Embryonic facial prominence (tissue), 1 donor: Measurements from ENCODE around the gene SPOCK1.

ENCODE experiments used
- DNase-seq: peaks from one replicate; pipeline ENCODE4 v3.0.0-alpha.2; 2016; ENCODE audit errors: extremely low spot score

Gene SPOCK1

DNA sequence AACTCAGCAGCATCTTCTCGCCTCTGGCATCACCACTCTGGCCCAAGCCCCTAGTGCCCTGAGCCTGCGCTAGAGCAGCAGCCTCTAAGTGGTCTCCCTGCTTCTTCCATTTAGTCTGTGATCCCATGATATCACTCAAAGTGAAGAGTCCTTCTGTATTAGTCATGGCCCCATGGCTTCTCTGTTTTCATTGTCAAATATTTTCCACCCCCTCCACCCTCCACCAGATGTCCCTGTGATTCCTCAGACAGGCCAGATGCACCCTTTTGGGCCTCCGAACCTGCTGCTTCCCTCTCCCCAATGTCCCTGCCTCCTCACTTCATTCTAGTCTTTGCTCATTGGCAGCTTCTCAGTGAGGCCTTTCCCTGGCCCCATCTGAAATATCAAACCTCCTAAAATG is 299.2 kb downstream of the SPOCK1 start:
- DNase-seq, result no peak

DNA sequence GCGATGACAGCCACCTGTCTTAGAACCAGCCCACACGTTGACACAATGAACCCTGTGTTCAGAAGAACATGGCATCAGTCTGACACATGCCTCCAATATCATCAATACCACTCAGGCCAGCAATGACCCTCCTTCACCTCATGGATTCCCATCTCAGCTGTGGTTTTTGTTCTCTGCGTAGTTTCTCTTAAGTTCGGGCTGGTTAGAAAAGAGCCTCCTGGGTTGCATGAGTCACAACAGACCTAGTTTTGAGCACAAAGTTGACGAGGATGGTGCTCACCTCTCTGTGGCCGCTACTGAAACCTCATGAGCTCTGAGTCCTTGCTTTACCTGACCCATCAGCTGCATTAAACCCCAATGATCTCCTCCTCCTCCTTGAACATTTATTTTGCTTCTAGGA is 299.9 kb downstream of the SPOCK1 start:
- DNase-seq, result no peak

DNA sequence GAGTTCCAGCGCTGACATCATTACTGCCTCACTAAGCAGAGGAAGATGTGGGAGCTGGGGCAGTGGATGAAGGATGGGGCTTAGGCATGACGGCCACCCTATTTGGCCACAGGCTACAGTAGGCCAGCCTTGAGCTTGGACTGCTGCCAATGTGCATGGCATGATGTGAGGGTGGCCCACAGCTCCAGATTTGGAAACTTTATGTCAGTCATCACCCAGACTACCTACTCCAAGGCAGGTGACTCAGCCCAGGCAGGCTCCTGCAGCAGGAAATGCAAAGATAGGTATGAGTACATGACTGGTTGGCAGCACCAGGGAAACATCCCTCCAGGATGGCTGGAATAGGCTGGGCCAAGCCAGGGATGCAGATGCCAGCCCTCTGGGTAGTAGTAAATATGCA is 303.6 kb downstream of the SPOCK1 start:
- no peak for DNase-seq

DNA sequence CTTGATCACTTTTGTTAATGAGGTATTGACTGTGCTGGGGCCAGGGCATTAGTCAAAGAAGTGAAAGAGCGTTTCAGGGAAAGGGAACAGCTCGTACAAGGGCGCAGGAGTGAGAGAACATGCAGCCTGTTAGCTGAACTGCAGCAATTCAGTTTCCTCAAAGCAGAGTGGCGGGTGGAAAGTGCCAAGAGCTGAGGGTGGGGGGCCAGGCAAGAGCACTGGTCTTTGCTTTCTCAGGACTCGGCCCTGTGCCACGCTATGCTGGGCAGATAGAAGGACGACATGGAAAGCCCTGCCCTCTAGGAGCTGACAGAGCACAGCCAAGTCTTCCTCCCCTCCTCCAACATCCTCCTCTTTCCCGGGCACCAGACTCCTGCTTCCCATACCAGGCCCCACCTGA is 304.8 kb downstream of the SPOCK1 start:
- DNase-seq, result no peak

DNA sequence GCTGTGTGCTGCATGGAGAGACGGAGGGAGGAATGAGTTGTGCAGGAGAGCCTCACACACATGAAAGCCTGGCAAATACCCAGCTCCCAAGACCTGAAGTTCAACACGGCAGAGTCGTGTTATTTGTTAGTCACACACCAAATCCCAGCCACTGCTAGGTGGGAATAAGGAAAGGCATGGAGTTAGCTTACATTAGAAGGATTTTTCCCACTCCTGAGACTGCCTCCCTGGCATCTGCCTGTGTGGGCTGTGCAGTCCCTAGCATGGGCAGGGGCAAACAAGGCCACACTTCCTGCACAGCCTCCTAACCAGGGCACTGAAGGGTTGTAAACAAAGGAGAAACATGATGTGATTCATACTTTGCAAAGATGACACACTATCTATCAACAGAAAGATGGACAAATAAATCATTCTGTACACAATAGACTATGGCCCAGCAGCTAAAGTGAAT is 306.8 kb downstream of the SPOCK1 start:
- no peak for DNase-seq

DNA sequence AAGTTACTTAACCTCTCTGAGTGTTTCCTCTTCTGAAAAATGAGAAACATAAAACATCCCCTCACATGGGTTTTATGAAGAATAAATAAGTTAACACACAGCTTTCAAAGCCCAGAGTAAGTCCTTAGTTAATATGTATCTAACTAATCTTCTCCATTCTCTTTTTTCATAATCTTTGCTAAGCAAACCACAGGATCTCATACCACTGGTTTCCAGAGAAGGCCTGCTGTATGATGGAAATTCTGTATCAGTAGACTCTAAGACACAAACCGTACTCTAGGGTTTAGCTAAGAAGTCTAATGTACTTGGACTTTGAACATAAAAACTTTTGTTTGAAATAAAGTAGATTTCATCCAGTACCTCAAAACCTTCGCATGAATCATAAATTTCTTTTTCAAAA is 307.9 kb downstream of the SPOCK1 start:
- DNase-seq, result no peak

DNA sequence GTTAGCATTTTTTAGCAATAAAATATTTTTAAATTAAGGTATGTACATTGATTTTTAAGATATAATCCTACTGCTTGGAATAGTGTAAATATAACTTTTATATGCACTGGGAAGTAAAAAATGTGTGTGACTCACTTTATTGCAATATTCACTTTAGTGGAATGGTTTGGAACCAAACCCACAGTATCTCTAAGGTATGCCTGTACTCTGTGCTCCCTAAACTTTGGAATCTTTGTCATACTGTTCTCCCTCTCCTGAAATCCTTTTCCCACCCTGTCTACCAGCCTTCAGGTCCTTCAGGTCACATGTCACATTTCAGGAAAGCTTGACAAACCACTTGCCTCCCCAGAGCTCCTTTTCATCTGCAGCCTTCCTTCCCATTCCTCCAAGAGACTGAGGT is 308.7 kb downstream of the SPOCK1 start:
- DNase-seq, result no peak

DNA sequence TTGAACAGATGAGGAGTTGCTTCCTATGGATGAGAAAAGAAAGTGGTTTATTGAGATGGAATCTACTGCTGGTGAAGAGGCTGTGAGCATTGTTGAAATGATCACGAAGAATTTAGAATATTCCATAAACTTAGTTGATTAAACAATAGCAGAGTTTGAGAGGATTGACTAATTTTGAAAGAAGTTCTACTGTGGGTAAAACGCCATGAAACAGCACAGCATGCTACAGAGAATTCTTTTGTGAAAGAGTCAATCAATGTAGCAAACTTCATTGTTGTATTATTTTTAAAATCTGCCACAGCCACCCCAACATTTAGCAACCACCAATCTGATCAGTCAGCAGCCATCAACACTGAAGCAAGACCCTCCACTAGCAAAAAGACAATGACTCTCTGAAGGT is 309.1 kb downstream of the SPOCK1 start:
- DNase-seq, result no peak

DNA sequence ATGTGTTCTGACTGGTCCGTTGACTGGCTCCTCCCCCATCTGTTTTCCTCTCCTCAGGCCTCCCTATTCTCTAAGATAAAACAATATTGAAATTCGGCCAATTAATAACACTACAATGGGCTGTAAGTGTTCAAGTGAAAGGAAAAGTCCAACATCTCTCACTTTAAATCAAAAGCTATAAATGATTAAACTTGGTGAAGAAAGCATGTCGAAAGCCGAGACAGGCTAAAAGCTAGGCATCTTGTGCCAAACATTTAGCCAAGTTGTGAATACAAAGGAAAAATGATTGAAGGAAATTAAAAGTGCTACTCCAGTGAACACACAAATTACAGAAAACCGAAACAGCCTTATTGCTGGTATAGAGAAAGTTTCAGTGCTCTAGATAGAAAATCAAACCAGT is 310.6 kb downstream of the SPOCK1 start:
- DNase-seq, result no peak

DNA sequence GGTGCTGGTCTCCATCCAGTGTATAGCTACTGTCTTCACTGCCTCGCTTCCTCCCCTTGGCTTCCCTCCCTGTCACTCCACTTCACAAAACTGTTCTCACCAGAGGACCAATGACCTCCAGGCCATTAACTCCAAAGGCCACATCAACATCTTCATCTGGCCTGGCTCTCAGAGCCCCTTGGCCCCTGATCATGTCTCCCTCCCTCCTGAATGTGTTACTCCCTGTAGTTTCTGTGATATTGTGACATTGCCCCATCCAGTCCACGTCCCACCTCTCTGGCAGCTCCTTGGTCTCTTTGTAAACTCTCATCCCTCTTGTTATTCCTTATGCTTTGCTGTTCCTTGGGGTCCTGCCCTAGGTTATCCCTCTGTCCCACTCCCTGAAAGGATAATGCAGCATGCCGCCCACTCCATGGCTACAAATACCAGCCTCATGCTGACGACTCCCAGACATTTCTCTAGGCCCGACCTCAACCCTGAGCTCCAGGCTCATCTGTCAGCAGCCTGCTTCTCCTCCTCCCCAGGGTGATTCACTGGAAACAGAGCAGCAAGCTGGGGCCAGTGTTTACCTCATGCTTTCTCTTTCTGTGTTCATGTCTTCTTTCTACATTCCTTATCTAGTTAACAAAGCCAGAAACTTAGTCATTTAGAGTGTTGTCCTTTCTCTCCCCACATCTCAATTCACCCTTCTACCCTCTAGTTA is 312.2 kb downstream of the SPOCK1 start:
- no peak for DNase-seq

DNA sequence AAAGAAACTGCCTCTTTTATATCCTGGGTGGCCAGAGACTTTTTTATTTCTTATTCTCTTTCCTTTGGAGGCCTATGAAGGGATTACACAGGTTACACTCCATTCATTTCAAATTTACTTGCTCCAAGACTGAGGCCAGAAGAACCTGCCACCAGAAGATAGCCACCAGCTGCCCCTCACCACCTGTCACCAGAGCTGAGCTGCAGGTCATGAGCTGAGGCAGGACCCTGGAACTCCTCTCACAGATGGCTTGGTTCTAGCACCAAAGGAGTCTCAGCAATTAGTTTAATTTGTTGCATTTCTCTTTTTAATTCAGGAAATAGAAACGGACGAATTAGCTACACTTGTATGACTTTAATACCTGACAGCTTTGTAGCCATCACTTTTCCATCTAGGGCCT is 313.9 kb downstream of the SPOCK1 start:
- DNase-seq, result no peak

DNA sequence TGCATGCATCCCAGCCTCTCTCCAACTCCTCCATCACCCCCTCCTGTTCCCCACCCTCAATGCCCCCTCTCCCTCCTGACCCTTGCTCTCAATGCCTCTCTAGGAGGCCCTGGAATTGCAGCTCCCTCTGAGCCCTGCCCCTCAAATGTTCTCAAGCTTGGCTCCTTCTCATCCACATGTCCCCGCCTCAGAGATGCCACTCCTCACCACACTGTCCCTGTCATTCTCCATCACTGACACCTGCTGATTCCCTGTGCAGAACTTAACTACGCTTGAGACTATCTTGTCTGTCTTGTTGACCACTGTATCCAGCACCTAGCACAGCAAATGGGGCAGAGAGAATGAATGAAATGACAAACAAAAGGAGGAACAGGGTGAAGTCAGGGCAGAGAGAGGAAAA is 314.4 kb downstream of the SPOCK1 start:
- no peak for DNase-seq

DNA sequence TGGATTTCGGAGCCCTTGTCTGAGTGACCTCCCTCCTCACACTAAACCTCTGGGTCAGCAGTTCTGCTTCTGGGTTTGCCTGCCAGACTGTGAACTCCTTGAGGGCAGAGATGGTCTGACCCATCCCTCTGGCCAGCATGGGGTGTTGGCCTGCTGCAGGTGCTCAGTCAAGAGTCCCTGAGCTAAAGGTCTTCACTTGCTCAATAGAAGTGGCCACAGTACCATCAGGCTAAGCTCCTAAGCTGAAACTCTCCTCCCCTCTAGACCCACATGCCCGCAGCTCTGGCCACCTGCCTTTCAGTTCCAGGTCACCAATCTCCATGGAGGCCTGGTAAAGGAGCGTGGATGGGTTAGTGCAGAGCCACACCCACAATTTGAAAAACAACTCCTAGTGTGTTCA is 316.6 kb downstream of the SPOCK1 start:
- no peak for DNase-seq

DNA sequence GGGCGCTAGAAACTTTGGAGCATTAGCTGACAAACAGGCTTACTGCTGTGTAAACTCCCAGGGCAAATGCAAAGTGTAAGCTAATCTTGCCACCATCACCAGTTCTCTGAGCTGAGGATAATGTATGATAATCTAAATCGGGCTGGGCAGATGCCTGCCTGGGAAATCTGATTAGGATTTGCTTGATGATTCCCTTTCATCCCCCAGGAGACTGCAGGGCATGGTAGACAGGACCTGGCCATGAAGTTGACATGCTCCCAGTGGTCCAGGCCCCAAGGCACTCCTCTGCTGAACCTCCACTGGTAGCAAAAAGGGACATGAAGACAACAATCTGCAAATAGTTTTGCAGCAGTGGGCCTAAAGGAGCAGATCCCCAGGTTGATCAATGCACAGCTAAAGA is 317.5 kb downstream of the SPOCK1 start:
- DNase-seq, result no peak

DNA sequence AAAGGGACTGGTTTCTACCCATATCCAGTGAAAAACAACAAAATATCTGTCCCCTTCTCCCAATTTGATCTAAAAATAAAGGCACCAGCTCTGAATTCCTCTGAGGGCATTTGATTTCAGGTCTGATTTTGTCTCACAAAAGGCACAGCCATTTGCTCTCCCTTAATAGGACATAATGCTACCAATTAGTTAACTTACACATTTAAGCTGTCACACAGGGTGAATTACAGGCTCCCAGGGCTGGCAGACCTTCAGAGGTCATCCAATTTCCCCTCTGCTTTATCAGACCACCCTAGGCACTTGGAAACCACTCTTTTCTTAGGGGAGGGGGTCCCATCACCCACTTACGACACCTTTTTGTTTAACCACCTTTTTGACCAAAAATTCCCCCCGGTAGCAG is 319.9 kb downstream of the SPOCK1 start:
- no peak for DNase-seq

DNA sequence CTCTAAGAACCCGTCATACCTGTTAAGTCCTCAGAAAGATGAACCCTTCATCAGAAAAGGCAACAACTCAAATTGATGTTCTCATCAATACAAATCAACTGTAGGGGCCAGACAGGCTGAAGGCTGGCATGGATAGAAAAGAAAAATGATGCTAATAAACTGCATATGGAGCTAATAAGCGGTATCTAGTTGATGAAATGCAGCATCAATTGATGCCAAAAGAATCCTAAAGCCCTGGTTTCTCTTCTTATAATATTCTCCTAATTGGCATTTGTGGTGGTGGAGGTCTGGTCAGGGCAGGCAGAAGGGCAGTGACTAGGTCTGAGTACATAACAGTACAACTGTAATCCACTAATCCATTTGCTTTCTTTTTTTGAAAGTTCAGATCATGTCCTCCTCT is 322.5 kb downstream of the SPOCK1 start:
- DNase-seq, result no peak

DNA sequence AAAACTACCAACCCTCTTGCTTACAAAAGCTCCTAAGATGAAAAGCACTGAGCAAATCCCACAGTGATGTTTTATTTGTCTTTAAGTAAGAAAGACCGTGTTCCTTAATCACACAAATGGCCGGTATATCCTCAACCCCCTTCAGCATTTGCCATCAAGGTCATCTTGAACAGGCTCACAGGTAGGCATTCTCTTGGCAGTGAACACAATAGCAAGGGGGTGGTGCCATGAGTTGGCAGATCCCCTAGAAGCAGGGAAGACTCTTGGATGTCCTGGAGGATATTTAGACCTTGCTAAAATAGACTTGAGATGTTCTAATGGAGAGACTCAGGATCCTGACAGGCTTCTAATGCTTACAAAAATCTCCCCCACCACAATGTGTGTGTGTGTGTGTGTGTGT is 323.0 kb downstream of the SPOCK1 start:
- DNase-seq, result no peak

DNA sequence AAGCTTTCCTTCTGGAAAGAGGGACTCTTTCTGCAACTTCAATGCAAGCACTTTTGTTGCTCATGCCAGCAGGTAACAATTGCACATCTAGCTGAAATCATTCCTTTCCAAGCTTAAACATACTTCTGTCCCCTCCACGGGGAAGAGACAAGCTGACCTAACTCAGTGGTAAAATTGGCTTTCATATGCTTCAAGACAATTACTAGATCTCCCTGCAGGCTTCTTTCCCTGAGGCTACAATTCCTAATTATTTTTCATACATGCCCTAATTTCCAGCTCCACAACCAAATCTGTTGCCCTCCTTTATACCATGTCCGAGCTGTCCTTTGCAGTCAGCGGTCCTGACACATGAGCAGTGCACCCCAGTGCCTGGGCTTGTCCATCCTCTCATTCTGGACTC is 324.9 kb downstream of the SPOCK1 start:
- no peak for DNase-seq

DNA sequence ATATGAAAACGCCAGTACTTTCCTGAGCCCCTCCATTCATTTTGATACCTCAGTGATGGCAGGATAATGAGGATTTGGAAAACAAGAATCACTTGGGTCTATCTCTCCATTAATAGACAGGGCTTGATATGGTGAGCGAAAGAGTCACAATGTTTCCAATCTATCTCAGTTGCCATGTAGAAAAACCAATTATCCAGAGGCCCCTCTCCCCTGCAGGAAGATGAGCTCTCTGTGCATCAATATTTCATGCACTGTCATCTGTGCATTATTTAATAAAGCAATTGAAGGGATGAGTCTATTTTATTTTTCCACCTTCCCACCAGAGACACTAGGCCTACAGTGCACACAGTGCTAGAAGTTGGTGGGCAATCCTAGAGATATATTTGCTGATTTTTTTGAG is 326.9 kb downstream of the SPOCK1 start:
- DNase-seq, result no peak

DNA sequence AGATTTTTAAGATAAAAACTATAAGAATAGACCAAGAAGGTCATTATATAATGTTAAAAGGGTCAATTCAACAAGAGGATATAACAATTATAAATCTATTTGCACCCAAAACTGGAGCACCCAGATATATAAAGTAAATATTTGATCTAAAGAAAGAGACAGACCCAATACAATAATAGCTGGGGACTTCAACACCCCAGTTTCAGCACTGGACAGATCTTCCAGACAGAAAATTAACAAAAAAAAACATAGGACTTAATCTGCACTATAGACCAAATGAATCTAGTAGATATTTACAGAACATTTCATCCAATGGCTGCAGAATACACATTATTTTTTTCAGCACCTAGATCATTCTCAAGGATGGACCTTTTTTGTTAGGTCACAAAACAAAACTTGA is 331.9 kb downstream of the SPOCK1 start:
- DNase-seq, result no peak

DNA sequence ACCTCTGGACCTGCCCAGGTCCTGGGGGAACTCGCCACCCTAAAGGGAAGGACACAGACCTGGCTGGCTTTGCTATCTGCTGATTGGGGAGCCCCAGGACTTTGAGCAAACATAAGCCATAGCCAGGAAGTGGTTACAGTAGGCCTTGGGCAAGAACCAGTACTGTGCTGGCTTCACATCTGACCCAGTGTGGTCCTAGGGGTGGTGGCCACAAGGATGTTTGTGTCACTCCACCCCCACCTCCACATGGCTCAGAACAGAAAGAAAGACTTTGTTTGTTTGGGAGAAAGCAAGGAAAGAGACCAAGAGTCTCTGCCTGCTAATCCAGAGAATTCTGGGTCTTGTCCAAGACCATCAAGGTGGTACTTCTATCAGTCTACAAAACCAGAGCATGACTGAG is 334.2 kb downstream of the SPOCK1 start:
- no peak for DNase-seq

DNA sequence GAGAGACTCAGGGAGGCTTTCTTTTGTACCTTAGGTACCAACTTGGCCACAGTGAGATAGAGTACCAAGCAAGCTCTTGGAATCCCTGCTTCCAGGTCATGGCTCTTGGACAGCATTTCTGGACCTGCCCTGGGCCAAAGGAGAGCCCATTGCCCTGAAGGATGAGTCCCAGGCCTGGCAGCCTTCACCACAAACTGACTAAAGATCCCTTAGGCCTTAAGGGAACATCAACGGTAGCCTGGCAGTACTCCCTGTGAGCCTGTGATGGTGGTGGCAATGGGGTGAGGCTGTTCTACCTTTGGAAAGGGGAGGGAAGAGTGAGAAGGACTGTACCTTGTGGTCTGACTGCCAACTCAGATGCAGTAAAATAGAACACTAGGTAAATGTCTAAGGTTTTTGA is 334.6 kb downstream of the SPOCK1 start:
- no peak for DNase-seq

DNA sequence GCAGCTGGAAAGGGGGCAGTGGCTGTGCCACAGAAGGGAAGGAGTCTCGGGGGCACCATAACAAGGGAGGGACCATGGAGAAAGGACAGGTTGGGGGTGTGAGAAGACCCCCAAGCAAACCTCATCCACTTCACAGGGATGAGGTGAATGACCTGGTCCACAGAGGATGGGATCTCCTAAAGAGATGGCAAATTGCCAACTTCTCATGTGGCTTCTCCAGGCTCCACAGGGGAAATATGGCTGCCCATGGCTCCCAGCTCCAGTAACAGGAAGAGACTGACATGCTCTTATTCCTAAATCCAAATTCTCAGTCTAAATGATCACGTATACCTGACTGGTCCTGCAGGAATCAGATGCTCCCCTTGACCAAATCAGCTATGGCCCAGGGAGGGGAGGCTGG is 340.4 kb downstream of the SPOCK1 start:
- DNase-seq, result no peak

DNA sequence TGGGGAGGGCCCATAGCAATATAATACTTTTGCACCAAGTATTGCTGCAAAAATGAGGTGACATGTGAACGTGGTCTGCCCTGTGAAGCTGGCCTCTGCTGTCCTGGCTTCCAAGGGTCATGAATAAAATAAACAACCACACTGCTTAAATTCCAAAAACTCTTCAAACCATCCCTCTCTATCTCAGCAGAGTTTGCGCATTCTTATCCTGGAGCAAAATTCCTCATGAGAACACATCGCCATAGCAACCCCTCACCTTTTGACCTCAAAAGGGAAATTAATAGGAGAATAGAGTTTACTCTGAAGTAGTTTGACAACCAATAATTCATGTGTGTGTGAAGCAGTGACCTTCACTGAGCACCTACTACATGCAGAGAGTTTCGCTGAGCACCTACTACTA is 342.9 kb downstream of the SPOCK1 start:
- no peak for DNase-seq
